ENCODE data around the gene FBF1.

GRCh38 chr17:75885431-75885830, 55.4 kb downstream of the FBF1 start:
- TF ChIP-seq, protein P1, sequence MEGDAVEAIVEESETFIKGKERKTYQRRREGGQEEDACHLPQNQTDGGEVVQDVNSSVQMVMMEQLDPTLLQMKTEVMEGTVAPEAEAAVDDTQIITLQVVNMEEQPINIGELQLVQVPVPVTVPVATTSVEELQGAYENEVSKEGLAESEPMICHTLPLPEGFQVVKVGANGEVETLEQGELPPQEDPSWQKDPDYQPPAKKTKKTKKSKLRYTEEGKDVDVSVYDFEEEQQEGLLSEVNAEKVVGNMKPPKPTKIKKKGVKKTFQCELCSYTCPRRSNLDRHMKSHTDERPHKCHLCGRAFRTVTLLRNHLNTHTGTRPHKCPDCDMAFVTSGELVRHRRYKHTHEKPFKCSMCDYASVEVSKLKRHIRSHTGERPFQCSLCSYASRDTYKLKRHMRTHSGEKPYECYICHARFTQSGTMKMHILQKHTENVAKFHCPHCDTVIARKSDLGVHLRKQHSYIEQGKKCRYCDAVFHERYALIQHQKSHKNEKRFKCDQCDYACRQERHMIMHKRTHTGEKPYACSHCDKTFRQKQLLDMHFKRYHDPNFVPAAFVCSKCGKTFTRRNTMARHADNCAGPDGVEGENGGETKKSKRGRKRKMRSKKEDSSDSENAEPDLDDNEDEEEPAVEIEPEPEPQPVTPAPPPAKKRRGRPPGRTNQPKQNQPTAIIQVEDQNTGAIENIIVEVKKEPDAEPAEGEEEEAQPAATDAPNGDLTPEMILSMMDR (IDR thresholded peaks at IDR 0.05) = no peak
- TF ChIP-seq POLR2A (IDR thresholded peaks at IDR 0.05) = no peak

All from right lobe of liver (tissue), 4 donors.